Raji (cell line): ENCODE results near the gene WDR45.

Experiments used
- POLR2A ChIP-seq: IDR thresholded peaks from 2 replicates; pipeline ENCODE4 v1.6.1; 2011; ENCODE audit warnings: low read depth, low read length, control low read depth; ENCODE audit not compliant: insufficient read depth

Gene WDR45

GRCh38 chrX:49096419-49096818, 16.7 kb upstream of the WDR45 start:
- no peak for TF ChIP-seq POLR2A

- TF ChIP-seq POLR2A, result no peak
These were observed 9.9 kb upstream of the WDR45 start for GRCh38 chrX:49089553-49089952.

GRCh38 chrX:49082271-49082871, 2.7 kb upstream of the WDR45 start:
- no peak for TF ChIP-seq POLR2A

GRCh38 chrX:49077941-49078340, 1.7 kb downstream of the WDR45 start:
- TF ChIP-seq POLR2A, result no peak

GRCh38 chrX:49075347-49075746, 4.3 kb downstream of the WDR45 start:
- no peak for TF ChIP-seq POLR2A

GRCh38 chrX:49073601-49074575, 5.8 kb downstream of the WDR45 start, which contains the start of gene PRAF2:
Gene PRAF2, minus strand, starts transcription at chrX:49074002. Its CDS starts 15 bp downstream, at chrX:49073987.
- no peak for TF ChIP-seq POLR2A

GRCh38 chrX:49072712-49073095, 7.0 kb downstream of the WDR45 start:
- no peak for TF ChIP-seq POLR2A

GRCh38 chrX:49071877-49072711, 7.6 kb downstream of the WDR45 start:
- TF ChIP-seq POLR2A, result no peak

GRCh38 chrX:49070988-49071387, 8.7 kb downstream of the WDR45 start:
- no peak for TF ChIP-seq POLR2A

GRCh38 chrX:49069038-49069437, 10.6 kb downstream of the WDR45 start:
- TF ChIP-seq POLR2A, result no peak

- no peak for TF ChIP-seq POLR2A
These were observed 12.2 kb downstream of the WDR45 start for GRCh38 chrX:49067285-49068120.

- no peak for TF ChIP-seq POLR2A
These were observed 13.0 kb downstream of the WDR45 start for GRCh38 chrX:49066690-49067089.

GRCh38 chrX:49066278-49066677, 13.4 kb downstream of the WDR45 start:
- TF ChIP-seq POLR2A, result no peak

GRCh38 chrX:49064735-49065134, 15.0 kb downstream of the WDR45 start:
- no peak for TF ChIP-seq POLR2A
